ENCODE data around the gene PRKCQ.

DNA sequence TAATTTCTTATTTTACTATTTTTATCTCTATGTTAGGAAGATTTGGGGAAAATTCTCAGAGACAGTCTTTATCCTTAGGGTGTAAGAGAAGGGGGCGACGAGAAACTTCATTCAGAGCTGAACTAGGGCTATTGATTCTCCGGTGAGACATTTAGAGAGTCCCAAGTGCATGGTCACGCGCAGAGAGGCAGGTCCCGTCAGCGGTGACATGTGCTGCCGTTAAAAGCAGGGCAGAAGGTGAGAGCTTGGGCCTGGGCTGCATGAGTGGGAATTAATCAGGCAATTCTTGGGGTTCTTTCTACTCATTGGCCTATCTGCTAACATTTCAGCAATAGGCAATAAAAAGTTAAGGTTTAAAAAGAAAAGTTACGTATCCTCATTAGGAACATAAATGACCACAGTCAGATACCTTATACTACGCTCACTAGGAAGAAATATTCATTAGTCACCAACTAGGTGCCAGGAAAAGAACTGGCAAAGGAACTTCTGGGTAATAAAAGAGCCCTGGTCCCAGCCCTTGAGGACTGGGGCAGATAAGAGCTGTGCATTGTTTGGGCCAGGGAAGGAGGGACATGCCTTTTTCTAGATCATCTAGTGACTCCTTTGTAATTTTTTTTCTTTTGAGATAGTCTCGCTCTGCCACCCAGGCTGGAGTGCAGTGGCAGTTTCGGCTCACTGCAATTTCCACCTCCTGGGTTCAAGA lies 21.2 kb downstream of the PRKCQ start:
- TF ChIP-seq, protein P1, sequence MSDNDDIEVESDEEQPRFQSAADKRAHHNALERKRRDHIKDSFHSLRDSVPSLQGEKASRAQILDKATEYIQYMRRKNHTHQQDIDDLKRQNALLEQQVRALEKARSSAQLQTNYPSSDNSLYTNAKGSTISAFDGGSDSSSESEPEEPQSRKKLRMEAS (IDR thresholded peaks at IDR 0.05; ENCODE audit: low read depth, low read length), result no peak
- TF ChIP-seq, protein P2, sequence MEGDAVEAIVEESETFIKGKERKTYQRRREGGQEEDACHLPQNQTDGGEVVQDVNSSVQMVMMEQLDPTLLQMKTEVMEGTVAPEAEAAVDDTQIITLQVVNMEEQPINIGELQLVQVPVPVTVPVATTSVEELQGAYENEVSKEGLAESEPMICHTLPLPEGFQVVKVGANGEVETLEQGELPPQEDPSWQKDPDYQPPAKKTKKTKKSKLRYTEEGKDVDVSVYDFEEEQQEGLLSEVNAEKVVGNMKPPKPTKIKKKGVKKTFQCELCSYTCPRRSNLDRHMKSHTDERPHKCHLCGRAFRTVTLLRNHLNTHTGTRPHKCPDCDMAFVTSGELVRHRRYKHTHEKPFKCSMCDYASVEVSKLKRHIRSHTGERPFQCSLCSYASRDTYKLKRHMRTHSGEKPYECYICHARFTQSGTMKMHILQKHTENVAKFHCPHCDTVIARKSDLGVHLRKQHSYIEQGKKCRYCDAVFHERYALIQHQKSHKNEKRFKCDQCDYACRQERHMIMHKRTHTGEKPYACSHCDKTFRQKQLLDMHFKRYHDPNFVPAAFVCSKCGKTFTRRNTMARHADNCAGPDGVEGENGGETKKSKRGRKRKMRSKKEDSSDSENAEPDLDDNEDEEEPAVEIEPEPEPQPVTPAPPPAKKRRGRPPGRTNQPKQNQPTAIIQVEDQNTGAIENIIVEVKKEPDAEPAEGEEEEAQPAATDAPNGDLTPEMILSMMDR (IDR thresholded peaks at IDR 0.05; ENCODE audit: low read depth, low read length), result no peak
- TF ChIP-seq POLR2A (IDR thresholded peaks at IDR 0.05; ENCODE audit: extremely low read depth, insufficient read length), result no peak
